Measurements from ENCODE around the gene ABL1. TPM values are rescaled to one million over a fixed set of nuclear protein-coding genes. Genes with fewer than 3 reads are reported as not detected.

The ABL1 gene
- total and polyA plus RNA-seq, 2 of the 13 experiments (the other 11 are each of a cell fraction or from before 2014, with no cell fraction given): 10.8 to 20.4 TPM

- Histone ChIP-seq H3K4me3 (replicated peaks in 1 of 3; ENCODE audit: insufficient read depth in 1 of 3, low read depth in 2 of 3, low read length in 3 of 3) (peak overlapping the region in 1 of 3 experiments; percentile 54; a peak in 2 of 6 replicates), H3K27me3 (ENCODE audit: control insufficient read depth in 1 of 2, insufficient read depth in 2 of 2, low read length in 2 of 2) (peaks cover 18 to 89% of the 10 kb centered on the region in 2 experiments), H3K4me2 (ENCODE audit: low read depth, low read length) (peak overlapping the region; percentile 83), H3K9me3 (ENCODE audit: low read length) (no peaks in the 10 kb centered on the region), H3K4me1 (ENCODE audit: insufficient read depth, low read length) (peaks cover 44% of the 10 kb centered on the region), H3K9ac (ENCODE audit: insufficient read depth, low read depth, low read length) (no peak overlapping the region; the same call in 1 of the 2 replicates), H4K20me1 (ENCODE audit: insufficient read depth, low read length) (peaks cover 6% of the 10 kb centered on the region; the same call in 1 of the 2 replicates), H3K36me3 (replicated peaks in 1 of 2; ENCODE audit: control insufficient read depth in 1 of 2, insufficient read depth in 2 of 2, low read length in 2 of 2) (no peaks in the 10 kb centered on the region), H3K79me2 (ENCODE audit: insufficient read depth, low read length) (no peaks in the 10 kb centered on the region), H2AFZ (ENCODE audit: low read length) (no peak overlapping the region), H3K27ac (ENCODE audit: extremely low read length, insufficient read depth, low read length) (no peak overlapping the region)
- intact Hi-C loops (cut with micrococcal nuclease; ENCODE audit: unreplicated experiment) (no loop called here), in situ Hi-C loops (cut with HindIII; ENCODE audit: extremely low pct_ligation_motif_present, low pct_unique_long_range_greater_than_20kb) (no loop called here)
- FAIRE-seq: no peak
- ChIA-PET POLR2A (interaction anchor here (0.6 kb wide), 1 partner anchor 11 kb away, joined by 3 read pairs; no protein-coding TSS in a partner anchor), CTCF (ENCODE audit: low intra/inter-chr PET ratio, low total read pairs) (no interaction called here)
- ATAC-seq: peak; percentile 9
- 42% methylated on average over 11 of the region's 13 CpGs for WGBS (ENCODE audit: low lambda C conversion rate)
- DNase-seq (ENCODE audit: low spot score): peak; percentile 35
- no TSS peak for BruUV-seq (replicated peaks)
- TF ChIP-seq ZFP91 (CRISPR knock-in tag; IDR thresholded peaks at IDR 0.05; ENCODE audit: borderline replicate concordance): 0 out of 2 replicates have a peak, but pooled peaks have one; percentile 4
- TF ChIP-seq ZNF597 (CRISPR knock-in tag; IDR thresholded peaks at IDR 0.05): no peak
- TF ChIP-seq NAIF1 (CRISPR knock-in tag; IDR thresholded peaks at IDR 0.05; ENCODE audit: borderline replicate concordance): no peak
- TF ChIP-seq MAX (IDR thresholded peaks at IDR 0.05): peak; percentile 26; the same call in 1 of the 2 replicates
- TF ChIP-seq DBP (CRISPR knock-in tag; IDR thresholded peaks at IDR 0.05; ENCODE audit: not compliant biosample characterization): no peak
- TF ChIP-seq CEBPG (CRISPR knock-in tag; IDR thresholded peaks at IDR 0.05): peak; percentile 35; the same call in 1 of the 2 replicates
- no peak for TF ChIP-seq KLF11 (CRISPR knock-in tag; IDR thresholded peaks at IDR 0.05)
- no peak for TF ChIP-seq ETV5 (CRISPR knock-in tag; IDR thresholded peaks at IDR 0.05; ENCODE audit: borderline replicate concordance)
- TF ChIP-seq, protein P1, sequence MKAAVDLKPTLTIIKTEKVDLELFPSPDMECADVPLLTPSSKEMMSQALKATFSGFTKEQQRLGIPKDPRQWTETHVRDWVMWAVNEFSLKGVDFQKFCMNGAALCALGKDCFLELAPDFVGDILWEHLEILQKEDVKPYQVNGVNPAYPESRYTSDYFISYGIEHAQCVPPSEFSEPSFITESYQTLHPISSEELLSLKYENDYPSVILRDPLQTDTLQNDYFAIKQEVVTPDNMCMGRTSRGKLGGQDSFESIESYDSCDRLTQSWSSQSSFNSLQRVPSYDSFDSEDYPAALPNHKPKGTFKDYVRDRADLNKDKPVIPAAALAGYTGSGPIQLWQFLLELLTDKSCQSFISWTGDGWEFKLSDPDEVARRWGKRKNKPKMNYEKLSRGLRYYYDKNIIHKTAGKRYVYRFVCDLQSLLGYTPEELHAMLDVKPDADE (CRISPR knock-in tag; IDR thresholded peaks at IDR 0.05): no peak
- no peak for TF ChIP-seq SALL2 (CRISPR knock-in tag; IDR thresholded peaks at IDR 0.05)
- 0 out of 2 replicates have a peak, but pooled peaks have one; percentile 33 for TF ChIP-seq SAFB2 (CRISPR knock-in tag; IDR thresholded peaks at IDR 0.05; ENCODE audit: borderline replicate concordance, low read depth)
- TF ChIP-seq, protein P2, sequence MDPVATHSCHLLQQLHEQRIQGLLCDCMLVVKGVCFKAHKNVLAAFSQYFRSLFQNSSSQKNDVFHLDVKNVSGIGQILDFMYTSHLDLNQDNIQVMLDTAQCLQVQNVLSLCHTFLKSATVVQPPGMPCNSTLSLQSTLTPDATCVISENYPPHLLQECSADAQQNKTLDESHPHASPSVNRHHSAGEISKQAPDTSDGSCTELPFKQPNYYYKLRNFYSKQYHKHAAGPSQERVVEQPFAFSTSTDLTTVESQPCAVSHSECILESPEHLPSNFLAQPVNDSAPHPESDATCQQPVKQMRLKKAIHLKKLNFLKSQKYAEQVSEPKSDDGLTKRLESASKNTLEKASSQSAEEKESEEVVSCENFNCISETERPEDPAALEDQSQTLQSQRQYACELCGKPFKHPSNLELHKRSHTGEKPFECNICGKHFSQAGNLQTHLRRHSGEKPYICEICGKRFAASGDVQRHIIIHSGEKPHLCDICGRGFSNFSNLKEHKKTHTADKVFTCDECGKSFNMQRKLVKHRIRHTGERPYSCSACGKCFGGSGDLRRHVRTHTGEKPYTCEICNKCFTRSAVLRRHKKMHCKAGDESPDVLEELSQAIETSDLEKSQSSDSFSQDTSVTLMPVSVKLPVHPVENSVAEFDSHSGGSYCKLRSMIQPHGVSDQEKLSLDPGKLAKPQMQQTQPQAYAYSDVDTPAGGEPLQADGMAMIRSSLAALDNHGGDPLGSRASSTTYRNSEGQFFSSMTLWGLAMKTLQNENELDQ (CRISPR knock-in tag; IDR thresholded peaks at IDR 0.05; ENCODE audit: borderline replicate concordance): no peak
- TF ChIP-seq ZNF614 (CRISPR knock-in tag; IDR thresholded peaks at IDR 0.05; ENCODE audit: borderline replicate concordance): no peak
- TF ChIP-seq ADNP (CRISPR knock-in tag; IDR thresholded peaks at IDR 0.05): peak; percentile 61; the same call in 1 of the 2 replicates
- TF ChIP-seq ZNF616 (CRISPR knock-in tag; IDR thresholded peaks at IDR 0.05; ENCODE audit: low read depth): no peak
- 0 out of 2 replicates have a peak, but pooled peaks have one; percentile 9 for TF ChIP-seq TBX2 (CRISPR knock-in tag; IDR thresholded peaks at IDR 0.05; ENCODE audit: borderline replicate concordance)
These were observed 100.7 kb downstream of the ABL1 start for GRCh38 chr9:130935648-130936271.

All from HepG2 (cell line).